Keratinocyte (primary cell): ENCODE results near the gene HDLBP. TPM values are rescaled to one million over a fixed set of nuclear protein-coding genes. Genes with fewer than 3 reads are reported as not detected.

Experiments
- DNase-seq: peaks from one replicate; pipeline ENCODE4 v3.0.0-alpha.2; 2011; ENCODE audit warnings: low read depth, missing footprints, low spot score
- FAIRE-seq: peaks from 2 replicates; lab custom pipeline; 2011; peaks lifted over from hg19 to GRCh38; lab: Jason Lieb, UNC
- H2AFZ ChIP-seq: 2 replicates; pipeline ENCODE4 v1.6.0; 2012; ENCODE audit warnings: low read length, control low read depth, inconsistent platforms; ENCODE audit not compliant: control insufficient read depth
- H3K27ac ChIP-seq: 2 replicates; pipeline ENCODE4 v1.5.1; 2011; ENCODE audit warnings: low read length; ENCODE audit not compliant: control insufficient read depth, insufficient read depth
- H3K27me3 ChIP-seq: 3 replicates; pipeline ENCODE4 v1.6.0; 2011; ENCODE audit warnings: low read length; ENCODE audit not compliant: control insufficient read depth, insufficient read depth; ENCODE audit errors: extremely low read depth
- H3K36me3 ChIP-seq, 2 experiments: 2 replicates in 1 of 2; 3 replicates in 1 of 2; pipeline ENCODE4 v1.5.1; 2011; ENCODE audit warnings: low read length in 2 of 2, mild to moderate bottlenecking in 1 of 2; ENCODE audit not compliant: control insufficient read depth in 2 of 2, insufficient read depth in 2 of 2; ENCODE audit errors: extremely low read depth in 1 of 2
- H3K4me1 ChIP-seq: 3 replicates; pipeline ENCODE4 v1.5.1; 2011; ENCODE audit warnings: low read length; ENCODE audit not compliant: control insufficient read depth, insufficient read depth; ENCODE audit errors: extremely low read depth
- H3K4me2 ChIP-seq: 3 replicates; pipeline ENCODE4 v1.6.0; 2011; ENCODE audit warnings: low read depth, low read length; ENCODE audit not compliant: control insufficient read depth, insufficient read depth; ENCODE audit errors: extremely low read depth
- H3K4me3 ChIP-seq, 3 experiments: fragments of 200-600 bp in 1 of 3; sonication (generic) in 1 of 3; 2 replicates in 2 of 3; 3 replicates in 1 of 3; pipeline ENCODE4 v1.5.1; 2011 to 2016; ENCODE audit warnings: low read length in 3 of 3, mild to moderate bottlenecking in 3 of 3, control low read depth in 2 of 3, inconsistent platforms in 1 of 3, low read depth in 1 of 3, mixed read lengths in 1 of 3, mixed run types in 1 of 3, moderate library complexity in 1 of 3; ENCODE audit not compliant: control insufficient read depth in 2 of 3, insufficient read depth in 2 of 3; ENCODE audit errors: extremely low read depth in 1 of 3
- H3K79me2 ChIP-seq: 2 replicates; pipeline ENCODE4 v1.6.0; 2012; ENCODE audit warnings: low read length; ENCODE audit not compliant: control insufficient read depth, insufficient read depth
- H3K9ac ChIP-seq: 3 replicates; pipeline ENCODE4 v1.6.0; 2011; ENCODE audit warnings: low read length; ENCODE audit not compliant: control insufficient read depth, insufficient read depth; ENCODE audit errors: extremely low read depth
- H3K9me1 ChIP-seq: 3 replicates; pipeline ENCODE4 v1.6.0; 2011; ENCODE audit warnings: low read length; ENCODE audit not compliant: control insufficient read depth, insufficient read depth; ENCODE audit errors: extremely low read depth
- H3K9me3 ChIP-seq: 2 replicates; pipeline ENCODE4 v1.5.1; 2012; ENCODE audit warnings: low read depth, low read length; ENCODE audit not compliant: control insufficient read depth
- H4K20me1 ChIP-seq: 3 replicates; pipeline ENCODE4 v1.6.0; 2011; ENCODE audit warnings: low read length; ENCODE audit not compliant: control insufficient read depth, insufficient read depth; ENCODE audit errors: extremely low read depth
- EZH2 ChIP-seq: IDR thresholded peaks from one replicate; pipeline ENCODE4 v1.6.1; 2012; ENCODE audit warnings: inconsistent platforms, mild to moderate bottlenecking, low read length, moderate library complexity
- dilution Hi-C: fragments of 300-500 bp; cut with MboI; formaldehyde crosslinking; loops from one replicate; pipeline ENCODE4 v1.7.0; 2020; ENCODE audit warnings: low sequenced_read_pairs; ENCODE audit not compliant: extremely low pct_ligation_motif_present
- polyA plus RNA-seq, 5 experiments: library from polyadenylated mRNA; depleted of rRNA in 3 of 5; stranded (reverse) in 3 of 5; stranded (forward) in 1 of 5; unstranded in 1 of 5; fragments of >200 nt; gene quantifications; 1 replicate in 1 of 5; 2 replicates in 3 of 5; 3 replicates in 1 of 5; pipeline versions ENCODE4 v1.2.1 to v1.2.3, GENCODE V29; 2011 to 2012; ENCODE audit warnings: missing spikeins in 2 of 5, low read depth in 1 of 5, low replicate concordance in 1 of 5
- TF ChIP-seq, protein P1 (sequence below), 3 experiments: IDR thresholded peaks in 1 of 3; conservative IDR thresholded peaks in 1 of 3; optimal IDR thresholded peaks in 1 of 3; 2 replicates in 2 of 3; 3 replicates in 1 of 3; pipeline versions ENCODE3 to v1.5.1; 2011; ENCODE audit warnings: low read length in 3 of 3, mild to moderate bottlenecking in 3 of 3, moderate library complexity in 2 of 3, control low read depth in 1 of 3, inconsistent platforms in 1 of 3; ENCODE audit not compliant: insufficient read depth in 2 of 3; ENCODE audit errors: extremely low read depth in 1 of 3

HDLBP gene
- polyA plus RNA-seq, 1 donor (not counting 4 experiments of a cell fraction or from before 2014, with no cell fraction given): 289 TPM

DNA sequence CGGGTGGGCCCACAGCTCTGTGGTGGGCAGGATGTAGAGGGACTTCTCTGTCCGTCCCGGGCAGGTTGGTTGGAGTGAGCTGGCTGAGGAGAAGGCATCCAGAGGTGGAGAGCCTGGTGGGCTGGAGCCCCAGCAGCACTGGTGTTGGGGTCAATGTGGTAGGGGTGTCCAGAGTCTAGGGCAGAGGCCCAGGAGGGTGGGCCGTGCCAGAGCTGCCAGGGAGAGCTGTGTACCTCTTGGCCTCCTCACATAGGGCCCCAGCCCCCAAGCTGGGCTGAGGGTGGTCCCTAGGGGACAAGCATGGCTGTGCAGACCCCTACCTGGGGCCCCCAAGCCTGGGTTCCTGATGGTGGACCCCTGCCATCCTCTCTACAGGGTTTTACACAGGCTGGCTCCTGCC, 111.0 kb downstream of the HDLBP start:
- Histone ChIP-seq H2AFZ (no peak overlapping the region), H3K79me2 (no peaks in the 10 kb centered on the region), H3K27me3 (no peaks in the 10 kb centered on the region), H3K9ac (no peak overlapping the region), H3K4me1 (no peaks in the 10 kb centered on the region), H4K20me1 (no peaks in the 10 kb centered on the region), H3K4me3 (no peak overlapping the region), H3K9me1 (no peaks in the 10 kb centered on the region), H3K9me3 (no peaks in the 10 kb centered on the region), H3K27ac (no peak overlapping the region), H3K4me2 (no peak overlapping the region), H3K36me3 (no peaks in the 10 kb centered on the region)
- FAIRE-seq: no peak
- TF ChIP-seq, protein P1, sequence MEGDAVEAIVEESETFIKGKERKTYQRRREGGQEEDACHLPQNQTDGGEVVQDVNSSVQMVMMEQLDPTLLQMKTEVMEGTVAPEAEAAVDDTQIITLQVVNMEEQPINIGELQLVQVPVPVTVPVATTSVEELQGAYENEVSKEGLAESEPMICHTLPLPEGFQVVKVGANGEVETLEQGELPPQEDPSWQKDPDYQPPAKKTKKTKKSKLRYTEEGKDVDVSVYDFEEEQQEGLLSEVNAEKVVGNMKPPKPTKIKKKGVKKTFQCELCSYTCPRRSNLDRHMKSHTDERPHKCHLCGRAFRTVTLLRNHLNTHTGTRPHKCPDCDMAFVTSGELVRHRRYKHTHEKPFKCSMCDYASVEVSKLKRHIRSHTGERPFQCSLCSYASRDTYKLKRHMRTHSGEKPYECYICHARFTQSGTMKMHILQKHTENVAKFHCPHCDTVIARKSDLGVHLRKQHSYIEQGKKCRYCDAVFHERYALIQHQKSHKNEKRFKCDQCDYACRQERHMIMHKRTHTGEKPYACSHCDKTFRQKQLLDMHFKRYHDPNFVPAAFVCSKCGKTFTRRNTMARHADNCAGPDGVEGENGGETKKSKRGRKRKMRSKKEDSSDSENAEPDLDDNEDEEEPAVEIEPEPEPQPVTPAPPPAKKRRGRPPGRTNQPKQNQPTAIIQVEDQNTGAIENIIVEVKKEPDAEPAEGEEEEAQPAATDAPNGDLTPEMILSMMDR (optimal IDR thresholded peaks at IDR 0.05 in 1 of 3, IDR thresholded peaks at IDR 0.05 in 1 of 3, conservative IDR thresholded peaks at IDR 0.05 in 1 of 3; ENCODE audit: extremely low read depth in 1 of 3, insufficient read depth in 2 of 3, low read length in 3 of 3): no peak
- no peak for TF ChIP-seq EZH2
- DNase-seq: no peak
- dilution Hi-C loops: no loop called here

DNA sequence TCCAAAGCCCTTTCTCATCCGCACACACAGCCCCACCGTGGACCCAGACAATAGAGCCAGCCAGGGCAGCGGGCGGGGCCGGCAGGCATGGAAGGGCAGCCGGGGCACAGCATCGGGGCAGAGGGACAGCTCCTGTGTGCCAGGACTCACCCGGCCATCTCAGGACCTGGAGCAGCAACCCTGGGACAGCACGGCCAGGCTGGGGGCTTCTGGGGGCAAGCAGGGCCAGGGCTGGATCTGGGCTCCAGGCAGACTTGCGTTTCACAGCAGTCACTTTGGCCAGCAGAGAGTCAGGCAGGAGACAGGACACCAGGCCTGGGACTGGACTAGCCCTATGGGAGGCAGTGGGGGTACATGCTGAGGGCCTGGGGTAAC, 111.5 kb downstream of the HDLBP start:
- no peaks in the 10 kb centered on the region for H3K79me2 ChIP-seq
- no peaks in the 10 kb centered on the region for H3K9me3 ChIP-seq
- no peaks in the 10 kb centered on the region for H3K36me3 ChIP-seq
- H3K27me3 ChIP-seq: no peaks in the 10 kb centered on the region
- TF ChIP-seq EZH2: no peak
- TF ChIP-seq, protein P1 (optimal IDR thresholded peaks at IDR 0.05 in 1 of 3, IDR thresholded peaks at IDR 0.05 in 1 of 3, conservative IDR thresholded peaks at IDR 0.05 in 1 of 3; ENCODE audit: extremely low read depth in 1 of 3, insufficient read depth in 2 of 3, low read length in 3 of 3): no peak
- no peak overlapping the region for H3K4me3 ChIP-seq
- H3K9ac ChIP-seq: no peak overlapping the region
- H3K4me1 ChIP-seq: no peaks in the 10 kb centered on the region
- DNase-seq (no peak), FAIRE-seq (no peak)
- no peak overlapping the region for H2AFZ ChIP-seq
- no peaks in the 10 kb centered on the region for H3K9me1 ChIP-seq
- H3K27ac ChIP-seq: no peak overlapping the region
- dilution Hi-C loops: no loop called here
- H4K20me1 ChIP-seq: no peaks in the 10 kb centered on the region
- no peak overlapping the region for H3K4me2 ChIP-seq
